WTC11 (cell line): ENCODE results near the gene SLC35F2.

Source experiments
- CTCF ChIP-seq: fragments of 200-600 bp; IDR thresholded peaks from 2 replicates; pipeline ENCODE4 v1.8.0; 2022; ENCODE audit warnings: antibody characterized with exemption
- FOXK1 ChIP-seq: sonication (generic); formaldehyde crosslinking; IDR thresholded peaks from 2 replicates; pipeline ENCODE4 v1.8.0; 2022; ENCODE audit warnings: mild to moderate bottlenecking, moderate library complexity, missing genetic modification reagents
- JAZF1 ChIP-seq: fragments of 250-450 bp; sonication (Bioruptor Pico); IDR thresholded peaks from 2 replicates; pipeline ENCODE4 v1.9.0; 2021; ENCODE audit warnings: moderate library complexity, mild to moderate bottlenecking, inconsistent platforms
- NR2C2 ChIP-seq: sonication (generic); formaldehyde crosslinking; IDR thresholded peaks from 2 replicates; pipeline ENCODE4 v1.8.0; 2022; ENCODE audit warnings: mild to moderate bottlenecking, missing genetic modification reagents
- ZNF121 ChIP-seq: sonication (generic); formaldehyde crosslinking; IDR thresholded peaks from 2 replicates; pipeline ENCODE4 v1.8.0; 2023; ENCODE audit warnings: missing genetic modification reagents

DNA sequence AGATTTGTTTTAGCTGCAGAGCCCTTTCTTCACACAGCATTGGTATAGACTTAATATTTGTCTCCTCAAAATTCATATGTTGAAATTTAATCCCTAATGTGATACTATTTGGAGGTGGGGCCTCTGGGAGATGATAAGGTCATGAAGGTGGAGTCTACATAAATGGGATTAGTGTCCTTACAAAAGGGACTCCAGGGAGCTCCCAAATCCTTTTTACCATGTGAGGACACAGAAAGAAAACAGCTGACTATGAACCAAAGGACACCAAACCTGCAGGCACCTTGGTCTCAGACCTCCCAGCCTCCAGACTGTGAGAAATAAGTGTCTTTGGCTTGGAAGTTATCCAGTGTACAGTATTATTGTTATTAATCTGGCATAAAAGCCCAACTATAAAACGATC, 10.2 kb downstream of the SLC35F2 start:
- no peak for TF ChIP-seq CTCF
- TF ChIP-seq NR2C2, result no peak
- no peak for TF ChIP-seq JAZF1 (CRISPR knock-in tag)
- no peak for TF ChIP-seq FOXK1
- TF ChIP-seq ZNF121 (CRISPR knock-in tag), result no peak
